ENCODE results near the gene KLC1.

KLC1 gene

DNA sequence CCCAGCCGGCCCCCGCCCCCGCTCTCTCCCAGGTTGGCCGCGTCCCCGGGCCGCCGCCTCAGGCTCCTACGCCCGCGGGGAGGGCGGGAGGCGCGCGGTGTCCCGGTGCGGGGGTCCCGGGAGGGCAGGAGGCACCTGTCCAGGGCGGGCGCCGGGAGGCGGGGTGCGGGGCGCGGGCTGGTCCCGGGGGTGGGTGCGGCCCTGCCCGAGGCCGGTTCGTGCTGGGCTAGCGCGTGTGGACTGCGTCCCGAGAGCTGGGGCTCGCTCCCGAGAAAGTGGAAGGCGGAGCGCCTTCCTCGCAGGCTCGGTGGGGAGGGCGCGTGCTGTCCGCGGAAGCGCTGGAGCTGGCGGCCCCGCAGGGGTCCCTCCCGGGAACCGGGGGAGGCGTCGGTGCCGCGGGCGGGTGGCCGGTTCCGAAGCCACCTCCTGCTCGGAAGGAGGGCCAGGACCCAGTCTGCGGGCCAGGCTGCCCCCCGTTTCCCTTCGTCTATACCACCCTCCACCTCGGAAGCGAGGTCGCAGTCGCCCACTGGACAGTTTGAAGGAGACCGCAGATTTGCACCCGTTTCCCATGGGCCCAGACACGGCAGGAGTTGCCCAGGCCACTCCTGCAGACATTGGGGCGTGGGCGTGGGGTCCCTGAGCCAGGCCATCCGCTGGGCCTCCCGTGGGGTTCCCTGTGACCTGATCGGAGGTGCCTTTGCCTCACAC lies 87.2 kb downstream of the KLC1 start:
- no peak for TF ChIP-seq JUND (IDR thresholded peaks at IDR 0.05; ENCODE audit: low read depth)
- peak; percentile 40 to 82 for DNase-seq (ENCODE audit: low read depth in 1 of 2, low spot score in 1 of 2)
- in situ Hi-C loops (cut with HindIII; ENCODE audit: low pct_unique_long_range_greater_than_20kb, low sequenced_read_pairs): no loop called here

DNA sequence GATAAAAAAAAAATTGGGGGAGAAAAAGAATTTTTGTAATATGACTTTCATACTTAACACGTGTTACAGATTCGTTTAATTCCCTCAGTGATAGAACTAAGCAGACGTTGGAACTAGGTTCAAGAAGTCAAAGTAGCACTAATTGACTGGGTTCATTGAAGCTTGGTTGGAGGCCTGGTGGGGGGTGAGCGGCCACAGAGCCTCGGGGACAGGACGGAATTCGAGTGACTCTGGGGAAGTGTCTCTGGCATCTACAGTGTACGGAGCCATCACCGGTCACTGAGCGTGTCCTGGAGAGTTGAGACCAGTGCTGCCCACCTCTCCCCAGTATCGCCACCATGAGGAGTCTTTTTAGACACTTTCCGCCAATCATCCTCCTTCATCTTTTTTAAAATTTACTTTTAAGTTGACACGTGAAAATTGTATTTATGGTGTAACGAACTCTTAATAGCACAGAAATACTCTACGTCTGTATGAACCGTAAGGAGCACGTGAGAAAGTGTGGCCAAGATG lies 87.9 kb downstream of the KLC1 start:
- in situ Hi-C loops (cut with HindIII; ENCODE audit: low pct_unique_long_range_greater_than_20kb, low sequenced_read_pairs): no loop called here

DNA sequence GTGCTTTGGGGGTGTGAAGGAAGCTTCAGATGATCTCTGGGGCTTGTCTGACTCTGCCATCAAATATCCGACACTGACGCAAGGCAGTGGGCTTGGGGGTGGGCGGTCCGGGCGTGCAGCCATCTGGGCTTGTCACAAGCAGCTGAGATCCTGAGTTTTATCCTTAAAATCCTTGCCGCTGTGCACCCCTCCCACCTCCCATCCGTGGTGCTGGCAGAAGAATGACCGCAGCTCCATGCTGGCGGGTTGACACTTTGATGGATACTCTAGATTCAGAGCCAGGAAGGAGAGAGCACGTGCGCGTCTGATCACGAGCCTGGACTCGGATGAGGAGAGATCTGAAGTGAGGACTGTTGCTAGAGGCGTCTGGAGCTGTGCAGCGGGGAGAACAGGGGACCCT lies 89.6 kb downstream of the KLC1 start:
- DNase-seq (ENCODE audit: low read depth in 1 of 2, low spot score in 1 of 2): no peak
- TF ChIP-seq JUND (IDR thresholded peaks at IDR 0.05; ENCODE audit: low read depth): no peak
- in situ Hi-C loops (cut with HindIII; ENCODE audit: low pct_unique_long_range_greater_than_20kb, low sequenced_read_pairs): no loop called here

More for the DNA sequence above, 87.9 kb downstream of the KLC1 start:
- TF ChIP-seq JUND (IDR thresholded peaks at IDR 0.05; ENCODE audit: low read depth): no peak
- DNase-seq (ENCODE audit: low read depth in 1 of 2, low spot score in 1 of 2): no peak

DNA sequence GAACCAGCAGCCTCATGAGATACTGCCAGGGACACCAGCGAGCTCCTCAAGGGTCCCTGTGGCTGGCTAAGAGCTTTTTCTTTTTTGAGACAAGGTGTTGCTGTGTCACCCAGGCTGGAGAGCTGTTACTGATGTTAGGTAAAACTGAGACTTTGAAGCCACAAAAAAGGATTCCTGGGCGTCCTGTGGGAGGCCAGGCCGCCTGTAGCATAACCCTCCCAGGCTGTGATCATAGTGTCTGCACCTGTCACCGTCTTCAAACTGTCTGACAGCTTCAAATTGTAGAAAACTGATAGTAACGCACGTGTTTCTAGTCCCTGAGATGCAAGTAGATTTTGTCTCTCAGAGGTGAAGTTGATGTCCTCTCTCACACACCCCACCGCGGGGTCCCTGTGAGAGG lies 90.7 kb downstream of the KLC1 start:
- no peak for TF ChIP-seq JUND (IDR thresholded peaks at IDR 0.05; ENCODE audit: low read depth)
- in situ Hi-C loops (cut with HindIII; ENCODE audit: low pct_unique_long_range_greater_than_20kb, low sequenced_read_pairs): no loop called here
- no peak for DNase-seq (ENCODE audit: low read depth in 1 of 2, low spot score in 1 of 2)

DNA sequence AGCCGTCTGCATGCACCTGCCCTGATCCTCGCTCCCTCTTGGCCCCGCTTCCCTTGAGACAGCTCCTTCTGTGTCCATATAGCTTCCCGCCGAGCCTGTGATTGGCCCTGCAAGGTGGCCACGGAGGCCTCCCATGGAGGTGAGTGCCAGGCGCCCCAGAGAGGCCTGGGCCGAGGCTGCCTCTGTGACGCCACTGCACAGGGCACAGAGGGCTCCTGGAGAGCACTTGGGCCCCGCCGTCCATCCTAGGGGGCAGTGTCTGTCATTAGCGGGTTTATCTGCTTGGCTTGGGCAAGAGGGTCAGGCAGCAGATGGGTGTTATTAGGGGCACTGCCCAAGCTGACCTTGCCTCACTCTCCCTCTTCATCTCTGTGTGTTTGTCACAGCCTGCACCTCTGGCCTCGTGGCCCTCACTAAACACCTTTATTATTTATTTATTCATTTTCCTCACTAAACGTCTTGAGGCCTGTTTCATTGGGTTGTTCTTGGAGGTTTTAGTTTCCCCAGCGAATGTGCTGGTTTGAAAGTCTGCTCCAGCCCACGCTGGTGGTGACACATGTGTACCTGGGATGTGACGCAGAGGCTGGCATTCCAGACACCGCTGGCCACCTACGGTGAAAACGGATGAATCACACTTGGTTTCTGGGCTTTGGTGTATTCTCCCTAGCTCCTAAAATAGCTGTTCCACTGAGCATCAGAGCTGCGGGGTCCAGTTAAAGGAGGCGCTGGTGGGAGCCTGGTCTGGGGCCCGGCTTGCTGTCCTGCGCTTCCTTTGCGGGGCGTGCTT lies 92.5 kb downstream of the KLC1 start:
- DNase-seq (ENCODE audit: low read depth in 1 of 2, low spot score in 1 of 2): no peak
- in situ Hi-C loops (cut with HindIII; ENCODE audit: low pct_unique_long_range_greater_than_20kb, low sequenced_read_pairs): no loop called here
- no peak for TF ChIP-seq JUND (IDR thresholded peaks at IDR 0.05; ENCODE audit: low read depth)

DNA sequence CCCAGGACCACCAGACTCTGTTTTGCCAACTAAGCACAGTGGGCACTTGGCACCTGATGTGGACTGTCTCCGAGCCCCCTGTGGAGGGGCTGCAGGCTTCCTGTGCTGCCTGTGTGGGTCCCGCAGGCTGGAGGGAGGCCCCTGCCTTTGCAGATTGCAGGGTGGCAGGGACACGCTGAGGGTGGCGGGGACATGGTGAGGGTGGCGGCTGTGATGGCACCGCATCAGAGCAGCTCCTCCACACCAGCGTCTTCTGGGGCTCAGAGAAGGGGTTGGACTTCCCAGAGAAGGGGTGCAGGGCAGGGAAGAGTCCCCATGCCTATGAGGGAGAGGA lies 94.7 kb downstream of the KLC1 start:
- TF ChIP-seq JUND (IDR thresholded peaks at IDR 0.05; ENCODE audit: low read depth): no peak
- in situ Hi-C loops (cut with HindIII; ENCODE audit: low pct_unique_long_range_greater_than_20kb, low sequenced_read_pairs): no loop called here
- no peak for DNase-seq (ENCODE audit: low read depth in 1 of 2, low spot score in 1 of 2)

DNA sequence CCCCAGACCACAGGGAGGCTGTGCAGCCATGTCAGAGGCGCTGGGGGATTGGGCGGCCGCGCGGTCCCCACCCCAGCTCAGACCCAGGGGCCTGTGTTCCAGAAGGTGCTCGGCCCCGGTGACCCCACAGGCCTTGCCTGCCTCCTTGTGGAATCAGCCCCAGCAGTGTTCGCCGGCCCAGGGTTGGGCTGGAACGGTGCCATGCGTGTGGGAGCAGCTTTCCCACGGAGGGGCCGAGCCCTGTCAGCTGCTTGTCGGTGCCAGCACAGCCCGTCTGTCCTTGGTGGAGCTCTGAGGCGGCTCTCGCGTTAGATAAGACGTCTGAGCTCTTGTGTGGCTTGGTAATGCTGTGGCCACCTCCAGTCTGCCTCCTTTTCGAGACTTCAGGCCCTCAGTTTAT lies 95.1 kb downstream of the KLC1 start:
- no peak for DNase-seq (ENCODE audit: low read depth in 1 of 2, low spot score in 1 of 2)
- no peak for TF ChIP-seq JUND (IDR thresholded peaks at IDR 0.05; ENCODE audit: low read depth)
- in situ Hi-C loops (cut with HindIII; ENCODE audit: low pct_unique_long_range_greater_than_20kb, low sequenced_read_pairs): no loop called here

DNA sequence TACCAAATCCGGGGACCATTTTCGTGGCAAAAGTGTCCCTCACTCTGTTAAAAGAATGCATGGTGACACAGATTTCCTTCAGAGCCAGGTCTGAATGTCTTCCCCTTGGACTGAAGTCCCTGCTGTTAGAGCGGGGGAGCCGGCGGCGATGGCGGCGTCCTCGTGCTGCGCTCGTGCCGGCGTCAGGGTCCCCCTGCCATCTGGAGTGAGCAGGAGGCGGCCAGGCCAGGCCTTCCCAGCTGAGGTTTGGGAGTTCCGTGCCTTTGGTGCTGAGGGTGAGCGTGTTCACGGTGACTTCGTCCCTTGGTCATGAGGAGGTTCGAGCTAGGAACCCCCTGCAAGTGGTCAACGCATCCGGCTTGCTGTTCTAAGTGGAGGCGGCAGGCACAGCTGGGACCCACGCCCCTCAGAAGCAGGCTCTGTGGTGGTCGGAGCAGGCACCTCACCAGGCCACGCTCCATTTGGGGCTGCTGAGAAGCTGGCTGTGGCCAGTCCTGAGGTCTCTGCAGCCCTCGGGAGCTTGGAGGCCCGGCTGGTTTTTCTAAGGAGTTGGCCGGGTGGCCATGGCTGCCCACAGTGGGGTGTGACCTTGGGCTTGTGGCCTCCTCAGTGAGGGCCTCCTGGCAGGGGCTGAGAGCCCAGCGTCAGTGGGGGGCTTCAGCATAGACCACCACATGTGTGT lies 96.1 kb downstream of the KLC1 start:
- TF ChIP-seq JUND (IDR thresholded peaks at IDR 0.05; ENCODE audit: low read depth): no peak
- no peak for DNase-seq (ENCODE audit: low read depth in 1 of 2, low spot score in 1 of 2)
- in situ Hi-C loops (cut with HindIII; ENCODE audit: low pct_unique_long_range_greater_than_20kb, low sequenced_read_pairs): no loop called here

DNA sequence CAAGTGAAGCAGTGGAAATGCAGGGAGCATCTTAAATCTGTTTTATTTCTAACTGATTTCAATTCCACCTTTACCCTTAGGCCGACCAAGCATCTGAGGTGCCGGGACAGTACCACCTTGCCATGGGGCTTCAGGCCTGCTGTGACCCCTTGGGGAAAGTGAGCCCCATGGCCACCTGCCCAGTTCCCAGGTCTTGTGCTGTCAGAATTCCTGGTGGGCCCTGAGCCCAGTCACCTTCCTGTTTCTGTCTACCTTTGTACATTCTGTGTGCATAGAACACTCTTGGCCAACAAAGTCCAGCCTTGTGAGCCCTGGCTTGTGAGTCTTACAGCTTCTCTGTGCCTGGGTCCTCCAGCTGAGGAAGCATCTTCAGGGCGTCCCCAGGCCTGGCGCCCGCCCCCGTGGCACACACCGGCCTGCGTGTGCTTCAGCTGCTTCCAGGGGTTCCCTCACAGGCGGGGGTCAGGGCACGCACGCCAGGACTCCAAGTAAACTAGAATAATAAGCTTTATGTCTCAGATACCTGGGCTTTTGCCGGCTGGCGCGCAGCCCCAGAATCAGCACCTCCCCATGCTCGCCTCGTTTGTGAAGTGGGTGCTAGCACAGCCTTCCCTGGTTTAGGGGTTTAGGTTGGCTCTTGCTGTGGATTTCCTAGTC lies 96.9 kb downstream of the KLC1 start:
- in situ Hi-C loops (cut with HindIII; ENCODE audit: low pct_unique_long_range_greater_than_20kb, low sequenced_read_pairs): no loop called here
- TF ChIP-seq JUND (IDR thresholded peaks at IDR 0.05; ENCODE audit: low read depth): no peak
- DNase-seq (ENCODE audit: low read depth in 1 of 2, low spot score in 1 of 2): no peak

DNA sequence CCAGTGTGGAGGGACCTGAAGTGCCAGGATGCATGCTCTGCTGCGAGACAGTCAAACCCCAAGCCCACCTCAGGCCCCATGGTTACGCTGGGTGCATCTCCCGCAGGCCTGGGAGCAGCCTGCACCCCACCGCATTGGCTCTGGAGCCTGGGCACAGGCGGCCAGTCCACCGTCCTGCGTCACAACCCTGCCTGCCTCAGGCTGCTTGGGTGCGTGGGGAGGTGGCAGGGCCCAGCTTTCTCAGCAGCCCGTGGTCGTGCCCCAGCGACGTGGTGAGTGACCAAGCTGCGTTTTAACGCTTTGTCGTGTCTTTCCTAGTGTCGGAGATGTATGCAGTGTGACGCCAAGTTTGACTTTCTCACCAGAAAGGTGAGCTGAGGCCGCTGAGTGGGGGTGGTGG lies 97.5 kb downstream of the KLC1 start:
- DNase-seq (ENCODE audit: low read depth in 1 of 2, low spot score in 1 of 2): no peak
- in situ Hi-C loops (cut with HindIII; ENCODE audit: low pct_unique_long_range_greater_than_20kb, low sequenced_read_pairs): no loop called here
- no peak for TF ChIP-seq JUND (IDR thresholded peaks at IDR 0.05; ENCODE audit: low read depth)

DNA sequence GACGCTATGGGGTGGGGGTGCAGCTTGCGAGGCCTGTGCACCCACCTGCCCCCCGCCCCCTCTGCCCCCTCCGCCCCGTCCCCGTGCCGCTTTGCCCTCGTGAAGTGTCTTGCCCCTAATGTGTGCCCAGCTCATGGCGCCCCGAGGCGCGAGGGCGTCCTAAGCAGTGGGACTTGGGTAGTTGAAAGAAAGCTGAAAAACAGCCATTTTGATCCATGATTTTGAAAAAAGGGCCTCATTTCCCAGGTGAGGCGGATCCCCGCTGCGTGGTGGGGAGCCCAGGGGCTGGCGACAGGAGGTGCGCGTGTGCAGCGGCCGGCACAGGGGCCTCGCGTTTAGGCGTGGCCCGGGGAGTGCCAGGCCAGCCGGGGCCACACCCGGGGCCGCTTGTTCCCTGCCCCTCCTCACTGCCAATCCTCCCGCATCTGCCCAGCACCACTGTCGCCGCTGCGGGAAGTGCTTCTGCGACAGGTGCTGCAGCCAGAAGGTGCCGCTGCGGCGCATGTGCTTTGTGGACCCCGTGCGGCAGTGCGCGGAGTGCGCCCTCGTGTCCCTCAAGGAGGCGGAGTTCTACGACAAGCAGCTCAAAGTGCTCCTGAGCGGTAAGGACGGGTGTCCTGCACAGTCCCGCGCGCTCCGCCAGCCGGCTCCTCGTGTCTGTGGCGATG lies 98.4 kb downstream of the KLC1 start:
- TF ChIP-seq JUND (IDR thresholded peaks at IDR 0.05; ENCODE audit: low read depth): no peak
- in situ Hi-C loops (cut with HindIII; ENCODE audit: low pct_unique_long_range_greater_than_20kb, low sequenced_read_pairs): no loop called here
- DNase-seq (ENCODE audit: low read depth in 1 of 2, low spot score in 1 of 2): no peak

DNA sequence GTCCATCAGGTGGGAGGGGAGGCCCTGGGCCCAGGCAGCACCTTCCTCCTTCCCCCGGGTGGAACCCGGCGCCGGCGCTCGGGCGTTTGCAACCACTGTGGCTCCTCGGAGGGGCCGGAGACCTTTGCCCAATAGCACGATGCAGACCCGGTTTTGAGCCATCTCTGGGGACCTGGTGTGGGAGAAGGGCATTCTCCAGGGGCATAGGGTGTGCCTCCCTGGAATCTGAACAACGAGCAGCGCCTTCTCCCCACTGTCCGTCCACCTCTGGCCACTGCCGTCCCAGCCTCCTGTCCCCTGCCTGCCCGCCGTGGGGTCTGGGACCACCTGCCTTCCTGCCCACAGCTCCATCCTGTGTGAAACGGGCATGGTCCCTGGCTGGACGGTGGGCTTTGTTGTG lies 99.1 kb downstream of the KLC1 start:
- DNase-seq (ENCODE audit: low read depth in 1 of 2, low spot score in 1 of 2): no peak
- in situ Hi-C loops (cut with HindIII; ENCODE audit: low pct_unique_long_range_greater_than_20kb, low sequenced_read_pairs): no loop called here
- TF ChIP-seq JUND (IDR thresholded peaks at IDR 0.05; ENCODE audit: low read depth): no peak

Data from T47D (cell line).